Stimulated activated CD4-positive, alpha-beta T cell treated with anti-CD3 and anti-CD28 coated beads, Interleukin-2, amount 100 ng/mL, for 48 hours (primary cell): ENCODE results near the gene LRRC8A.

Source experiments
- DNase-seq, 2 donors: peaks; one replicate each; pipeline ENCODE4 v3.0.0-alpha.2; 2020

The LRRC8A gene

DNA sequence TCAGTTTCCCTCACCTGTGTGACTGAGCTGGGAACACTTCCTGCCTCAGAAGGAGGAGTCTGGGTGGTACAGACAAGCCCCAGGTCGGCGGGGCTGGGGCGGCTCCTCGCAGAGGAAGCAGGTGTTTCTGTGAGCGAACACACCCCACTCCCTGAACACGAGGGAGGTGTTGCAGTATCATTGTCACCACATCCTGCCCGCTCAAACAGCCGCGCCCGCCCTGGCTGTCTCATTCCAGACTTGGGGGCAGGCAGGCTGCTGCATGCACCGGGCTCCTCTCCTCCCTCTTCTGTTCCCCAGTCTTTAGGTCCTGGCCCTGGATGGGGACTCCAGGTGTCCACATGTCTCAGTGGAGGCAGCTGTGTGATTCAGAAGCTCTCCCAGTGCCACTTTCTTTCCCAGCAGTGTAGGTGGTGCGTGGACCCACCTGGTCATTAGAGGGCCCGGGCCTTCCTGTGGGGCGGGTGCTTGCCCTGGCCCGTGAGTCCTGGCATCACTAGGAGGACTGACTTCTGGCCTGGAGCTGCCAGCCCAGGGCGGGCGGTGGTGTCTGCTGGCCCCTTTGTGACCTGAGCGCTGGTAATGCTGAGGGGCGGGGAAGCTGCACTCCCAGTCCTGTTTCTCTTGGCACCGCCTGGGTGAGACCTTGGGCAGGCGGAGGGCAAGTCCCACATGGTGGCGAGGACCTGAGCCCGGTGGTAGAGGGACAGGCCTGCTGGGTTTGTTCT, 20.6 kb downstream of the LRRC8A start:
- peak; percentile 68 to 75 for DNase-seq

- no peak for DNase-seq
Measured at GRCh38 chr9:128903079-128903461, 21.1 kb downstream of the LRRC8A start.

DNA sequence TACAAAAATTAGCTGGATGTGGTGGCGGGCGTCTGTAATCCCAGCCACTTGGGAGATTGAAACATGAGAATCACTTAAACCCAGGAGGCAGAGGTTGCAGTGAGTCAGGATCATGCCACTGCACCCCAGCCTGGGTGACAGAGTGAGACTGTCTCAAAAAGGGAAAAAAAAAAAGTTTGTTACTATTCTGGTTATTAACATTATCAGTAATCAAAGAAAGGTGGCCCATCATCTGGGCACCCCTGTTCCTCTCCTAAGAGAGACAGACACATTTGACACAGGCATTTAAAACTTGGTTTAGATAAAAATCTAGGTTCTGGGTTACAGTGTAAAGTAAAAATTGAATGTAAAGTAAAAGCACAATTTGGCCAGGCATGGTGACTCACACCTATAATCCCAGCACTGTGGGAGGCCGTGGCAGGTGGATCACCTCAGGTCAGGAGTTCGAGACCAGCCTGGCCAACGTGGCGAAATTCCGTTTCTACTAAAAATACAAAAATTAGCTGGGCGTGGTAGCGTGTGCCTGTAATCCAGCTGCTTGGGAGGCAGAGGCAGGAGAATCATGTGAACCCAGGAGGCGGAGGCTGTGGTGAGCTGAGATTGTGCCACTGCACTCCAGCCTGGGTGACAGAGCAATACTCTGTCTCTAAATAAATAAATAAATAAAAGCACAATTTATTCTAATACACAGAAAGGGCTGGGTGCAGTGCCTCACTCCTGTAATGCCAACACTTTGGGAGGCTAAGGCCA, 22.1 kb downstream of the LRRC8A start:
- DNase-seq: no peak

DNA sequence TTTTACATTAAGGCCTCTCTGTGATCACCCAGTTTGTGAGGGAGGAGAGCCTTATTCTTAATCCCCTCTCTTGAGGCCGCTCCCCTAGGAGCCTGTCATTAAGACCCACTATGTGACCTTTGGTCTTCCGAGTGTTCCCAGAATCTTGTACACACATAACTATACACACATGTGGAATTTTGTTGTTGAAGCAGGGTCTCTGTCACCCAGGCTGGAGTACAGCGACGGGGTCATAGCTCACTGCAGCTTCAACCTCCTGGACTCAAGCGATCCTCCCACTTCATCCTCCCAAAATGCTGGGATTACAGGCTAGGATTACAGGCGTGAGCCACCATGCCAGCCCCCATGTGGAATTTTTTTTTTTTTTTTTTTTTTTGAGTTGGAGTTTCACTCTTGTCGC, 24.0 kb downstream of the LRRC8A start:
- no peak for DNase-seq

GRCh38 chr9:128906741-128907140, 24.8 kb downstream of the LRRC8A start:
- DNase-seq: no peak

DNA sequence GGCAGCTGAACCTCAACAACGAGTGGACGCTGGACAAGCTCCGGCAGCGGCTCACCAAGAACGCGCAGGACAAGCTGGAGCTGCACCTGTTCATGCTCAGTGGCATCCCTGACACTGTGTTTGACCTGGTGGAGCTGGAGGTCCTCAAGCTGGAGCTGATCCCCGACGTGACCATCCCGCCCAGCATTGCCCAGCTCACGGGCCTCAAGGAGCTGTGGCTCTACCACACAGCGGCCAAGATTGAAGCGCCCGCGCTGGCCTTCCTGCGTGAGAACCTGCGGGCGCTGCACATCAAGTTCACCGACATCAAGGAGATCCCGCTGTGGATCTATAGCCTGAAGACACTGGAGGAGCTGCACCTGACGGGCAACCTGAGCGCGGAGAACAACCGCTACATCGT, 26.4 kb downstream of the LRRC8A start:
- no peak for DNase-seq

DNA sequence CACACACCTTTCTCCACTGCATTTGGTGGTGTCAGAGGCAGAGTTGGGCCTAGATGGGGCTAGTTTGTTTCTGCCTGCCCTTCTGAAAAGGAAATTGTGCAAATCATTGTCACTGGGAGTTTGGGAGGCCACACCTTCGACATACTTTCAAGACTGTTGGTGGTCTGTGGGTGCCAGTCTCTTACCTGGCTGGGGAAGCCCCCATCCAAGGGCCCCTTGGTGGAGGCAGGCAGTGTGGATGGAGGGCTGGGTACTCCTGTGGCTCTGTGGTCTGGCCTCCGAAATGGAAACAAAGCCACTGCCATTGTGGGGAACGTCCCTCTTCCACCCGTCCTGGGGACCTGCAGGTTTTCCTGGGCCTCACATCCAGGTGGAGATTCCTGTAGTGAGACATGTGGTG, 27.9 kb downstream of the LRRC8A start:
- DNase-seq: no peak

DNA sequence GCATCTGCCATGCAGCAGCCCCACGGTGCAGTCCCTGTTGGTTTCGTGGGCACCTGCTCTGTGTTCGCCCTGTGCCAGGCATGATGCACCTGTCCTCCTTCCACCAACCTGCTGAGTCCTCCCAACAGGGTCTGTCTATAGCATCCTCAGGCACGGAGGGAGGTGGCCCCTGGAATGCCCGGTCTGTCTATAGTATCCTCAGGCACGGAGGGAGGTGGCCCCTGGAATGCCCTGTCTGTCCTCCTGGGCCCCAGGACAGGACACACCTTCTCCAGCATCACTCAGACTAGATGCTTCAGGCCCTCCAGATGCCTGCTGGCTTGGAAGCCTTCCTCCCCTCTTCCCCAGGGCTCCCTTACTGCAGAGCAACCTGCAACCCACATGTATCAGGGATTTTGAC, 29.0 kb downstream of the LRRC8A start:
- no peak for DNase-seq

DNA sequence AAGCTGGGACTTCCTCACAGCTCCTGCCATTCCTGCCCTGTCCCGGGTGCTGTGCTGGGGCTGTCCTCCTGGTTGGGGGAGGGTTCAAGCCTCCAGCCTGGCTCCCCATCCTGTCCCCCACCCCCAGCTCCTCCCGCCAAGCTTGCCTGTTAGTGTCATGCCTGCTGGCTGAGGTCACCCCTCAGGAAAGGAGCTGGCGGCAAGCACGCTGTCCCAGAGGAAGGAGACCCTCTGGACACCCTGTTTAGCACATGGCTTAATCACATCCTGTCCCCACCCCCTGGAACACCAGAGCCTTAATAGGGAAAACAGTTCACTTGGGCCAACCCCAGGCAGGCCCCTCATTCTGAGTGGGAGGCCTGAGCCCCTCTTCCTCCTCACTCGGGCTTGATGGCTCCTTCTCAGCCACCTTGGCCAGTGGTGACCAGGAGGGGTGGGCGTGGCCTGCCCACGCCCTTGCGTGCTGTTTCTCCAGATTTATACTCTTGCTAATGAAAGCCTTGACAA, 29.6 kb downstream of the LRRC8A start:
- DNase-seq: no peak

DNA sequence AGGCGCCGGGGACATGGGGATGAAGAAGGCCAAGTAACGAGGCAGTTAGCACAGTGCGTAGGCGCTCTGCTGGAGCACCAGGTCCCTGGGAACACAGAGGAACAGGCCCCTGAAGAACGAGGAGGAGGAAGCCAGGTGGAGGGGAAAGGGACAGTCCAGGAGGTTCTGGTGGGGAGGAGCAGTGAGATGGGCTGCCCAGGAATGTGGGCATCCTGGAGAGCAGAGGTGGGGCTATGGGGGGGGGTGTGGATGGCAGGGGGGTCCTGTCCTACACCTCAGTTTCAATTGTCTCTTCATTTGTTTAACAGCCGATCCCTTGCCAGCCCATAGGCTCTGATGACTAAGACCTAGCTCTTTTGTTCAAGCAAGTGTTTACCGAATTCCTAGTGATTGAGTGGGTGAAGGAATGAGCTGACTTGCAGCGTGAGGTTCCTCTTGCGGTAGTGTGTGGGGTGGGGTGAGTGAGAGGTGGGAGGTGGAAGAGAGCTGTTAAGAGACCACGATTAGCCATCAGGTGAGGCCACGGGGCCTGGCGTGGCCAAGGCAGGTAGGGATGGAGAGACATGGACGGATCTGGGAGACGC, 30.4 kb downstream of the LRRC8A start:
- no peak for DNase-seq

DNA sequence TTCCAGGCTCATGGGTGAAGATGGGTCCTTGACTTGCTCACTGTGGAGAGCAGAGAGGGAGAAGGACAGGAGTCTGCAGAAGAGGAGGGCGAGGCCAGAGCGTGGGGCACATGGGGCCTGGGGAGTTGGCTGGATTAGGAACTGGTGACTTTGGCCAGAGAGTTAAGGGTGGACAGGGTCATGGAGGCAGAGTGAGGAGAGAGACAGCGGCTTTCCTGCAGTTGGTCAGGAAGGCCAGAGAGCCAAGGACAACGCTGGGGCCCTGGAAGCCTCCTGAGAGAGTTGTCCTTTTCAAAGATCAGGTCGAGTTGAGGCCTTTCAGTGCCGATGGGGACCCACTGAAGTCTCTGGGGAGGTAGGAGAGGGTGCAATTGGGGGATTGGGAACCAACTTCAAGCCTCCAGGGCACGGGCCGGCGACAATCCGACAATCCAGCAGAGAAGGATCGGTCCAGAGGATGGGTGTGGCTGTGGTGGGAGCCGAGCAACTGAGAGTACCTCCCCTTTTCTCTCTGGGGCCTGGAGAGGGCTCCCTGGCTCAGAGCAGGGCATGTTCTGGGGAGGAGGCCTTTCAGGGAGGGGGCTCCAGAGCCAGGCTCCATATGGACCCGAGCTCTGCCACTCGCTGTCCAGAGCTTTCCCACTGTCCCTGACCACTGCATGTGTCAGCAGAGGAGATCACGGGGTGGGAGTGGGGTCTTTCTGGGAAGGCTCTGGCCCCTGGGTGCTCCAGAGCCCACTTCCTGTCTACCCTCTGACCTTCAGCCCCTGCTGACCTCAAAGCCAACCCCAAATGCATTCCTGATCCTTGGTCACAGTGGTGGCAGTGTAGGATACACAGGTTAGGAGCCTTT, 31.3 kb downstream of the LRRC8A start:
- DNase-seq: no peak

DNA sequence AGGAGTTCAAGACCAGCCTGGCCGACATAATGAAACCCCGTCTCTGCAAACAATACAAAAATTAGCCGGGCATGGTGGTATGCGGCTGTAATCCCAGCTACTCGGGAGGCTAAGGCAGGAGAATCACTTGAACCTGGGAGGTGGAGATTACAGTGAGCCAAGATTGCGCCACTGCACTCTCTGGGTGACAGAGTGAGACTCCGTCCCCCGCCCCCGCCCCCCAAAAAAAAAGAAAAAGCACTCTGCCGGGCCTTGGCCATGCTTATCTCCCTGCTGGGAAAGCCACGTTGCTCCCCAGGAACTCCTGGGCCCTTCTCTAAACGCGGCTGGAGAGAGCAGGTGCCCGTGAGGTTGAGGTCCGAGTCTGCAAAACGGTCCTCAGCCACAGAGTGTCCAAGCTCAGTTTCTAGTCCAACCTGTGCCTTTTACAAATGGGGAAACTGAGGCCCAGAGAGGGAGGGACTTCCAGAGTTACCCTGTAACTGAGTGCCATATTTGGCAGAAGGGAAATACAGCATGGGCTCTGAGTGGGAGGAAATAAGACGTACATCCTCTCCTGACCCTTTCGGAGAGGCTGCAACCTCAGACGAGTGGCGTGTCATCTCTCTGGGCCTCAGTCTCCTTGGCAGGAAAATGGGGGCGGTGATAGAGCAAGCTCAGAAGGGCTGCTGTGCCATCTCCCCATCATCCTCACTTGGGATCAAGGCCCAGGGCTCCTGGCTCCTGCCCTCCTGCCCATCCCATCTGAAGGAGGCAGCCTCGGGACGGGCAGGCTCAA, 32.3 kb downstream of the LRRC8A start:
- no peak for DNase-seq

DNA sequence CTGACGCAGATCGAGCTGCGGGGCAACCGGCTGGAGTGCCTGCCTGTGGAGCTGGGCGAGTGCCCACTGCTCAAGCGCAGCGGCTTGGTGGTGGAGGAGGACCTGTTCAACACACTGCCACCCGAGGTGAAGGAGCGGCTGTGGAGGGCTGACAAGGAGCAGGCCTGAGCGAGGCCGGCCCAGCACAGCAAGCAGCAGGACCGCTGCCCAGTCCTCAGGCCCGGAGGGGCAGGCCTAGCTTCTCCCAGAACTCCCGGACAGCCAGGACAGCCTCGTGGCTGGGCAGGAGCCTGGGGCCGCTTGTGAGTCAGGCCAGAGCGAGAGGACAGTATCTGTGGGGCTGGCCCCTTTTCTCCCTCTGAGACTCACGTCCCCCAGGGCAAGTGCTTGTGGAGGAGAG, 34.3 kb downstream of the LRRC8A start:
- DNase-seq: no peak

DNA sequence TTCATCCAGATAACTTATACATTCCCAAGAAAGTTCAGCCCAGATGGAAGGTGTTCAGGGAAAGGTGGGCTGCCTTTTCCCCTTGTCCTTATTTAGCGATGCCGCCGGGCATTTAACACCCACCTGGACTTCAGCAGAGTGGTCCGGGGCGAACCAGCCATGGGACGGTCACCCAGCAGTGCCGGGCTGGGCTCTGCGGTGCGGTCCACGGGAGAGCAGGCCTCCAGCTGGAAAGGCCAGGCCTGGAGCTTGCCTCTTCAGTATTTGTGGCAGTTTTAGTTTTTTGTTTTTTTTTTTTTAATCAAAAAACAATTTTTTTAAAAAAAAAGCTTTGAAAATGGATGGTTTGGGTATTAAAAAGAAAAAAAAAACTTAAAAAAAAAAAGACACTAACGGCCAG, 34.8 kb downstream of the LRRC8A start:
- DNase-seq: no peak

DNA sequence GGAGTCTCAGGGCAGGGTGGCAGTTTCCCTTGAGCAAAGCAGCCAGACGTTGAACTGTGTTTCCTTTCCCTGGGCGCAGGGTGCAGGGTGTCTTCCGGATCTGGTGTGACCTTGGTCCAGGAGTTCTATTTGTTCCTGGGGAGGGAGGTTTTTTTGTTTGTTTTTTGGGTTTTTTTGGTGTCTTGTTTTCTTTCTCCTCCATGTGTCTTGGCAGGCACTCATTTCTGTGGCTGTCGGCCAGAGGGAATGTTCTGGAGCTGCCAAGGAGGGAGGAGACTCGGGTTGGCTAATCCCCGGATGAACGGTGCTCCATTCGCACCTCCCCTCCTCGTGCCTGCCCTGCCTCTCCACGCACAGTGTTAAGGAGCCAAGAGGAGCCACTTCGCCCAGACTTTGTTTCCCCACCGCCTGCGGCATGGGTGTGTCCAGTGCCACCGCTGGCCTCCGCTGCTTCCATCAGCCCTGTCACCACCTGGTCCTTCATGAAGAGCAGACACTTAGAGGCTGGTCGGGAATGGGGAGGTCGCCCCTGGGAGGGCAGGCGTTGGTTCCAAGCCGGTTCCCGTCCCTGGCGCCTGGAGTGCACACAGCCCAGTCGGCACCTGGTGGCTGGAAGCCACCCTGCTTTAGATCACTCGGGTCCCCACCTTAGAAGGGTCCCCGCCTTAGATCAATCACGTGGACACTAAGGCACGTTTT, 35.4 kb downstream of the LRRC8A start:
- no peak for DNase-seq

GRCh38 chr9:128918921-128919320, 37.0 kb downstream of the LRRC8A start:
- DNase-seq: no peak

DNA sequence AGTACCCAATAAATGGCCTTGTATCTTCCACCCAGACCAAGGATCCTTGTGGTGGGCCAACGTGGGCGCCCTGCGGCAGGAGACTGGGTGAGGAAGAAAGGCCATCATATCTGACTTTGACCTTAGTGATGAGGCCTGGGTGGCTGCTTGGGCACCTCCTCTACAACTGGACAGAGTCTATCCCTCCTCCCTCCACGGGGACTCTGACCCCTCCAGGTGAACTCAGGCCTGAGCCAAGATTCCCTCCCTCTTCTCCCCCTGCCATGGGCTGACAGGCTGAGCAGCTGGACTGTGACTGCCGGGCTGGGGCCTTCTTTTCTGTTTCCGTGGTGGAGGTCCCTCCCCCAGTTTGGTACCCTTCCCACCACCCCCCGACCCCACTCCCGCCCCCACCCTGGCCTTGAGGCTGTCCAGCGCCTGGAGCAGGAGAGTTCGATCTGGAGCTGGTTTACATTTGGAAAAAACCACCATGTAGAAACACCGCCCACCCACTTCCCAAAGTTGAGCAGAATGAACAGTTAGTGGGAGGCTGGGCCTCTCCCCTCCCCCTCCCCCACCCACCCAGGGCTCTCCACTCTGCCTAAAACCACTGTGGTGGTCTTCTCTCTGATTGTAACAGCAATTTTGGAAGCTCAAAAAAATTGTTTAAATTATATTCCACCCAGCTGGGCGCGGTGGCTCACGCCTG, 37.6 kb downstream of the LRRC8A start:
- no peak for DNase-seq

- DNase-seq: no peak
Measured at GRCh38 chr9:128920381-128921058, 38.6 kb downstream of the LRRC8A start, which contains the start of gene PHYHD1. Gene PHYHD1 (plus strand): TSS chr9:128920982. CDS start chr9:128922324, 1,342 bp downstream.

GRCh38 chr9:128921881-128922763, 40.2 kb downstream of the LRRC8A start:
- no peak for DNase-seq
